KMS-11 (cell line): ENCODE data around the gene SMC1A.
A peak's percentile ranks its signal among the peaks of the same experiment; 100 is the strongest.
"Not testable (repeated sequence)": the region's sequence is repeated elsewhere in the genome, so short reads cannot be mapped to it uniquely, and the experiment has no call there.

ENCODE experiments used
- H2AFZ ChIP-seq: fragments of 200-600 bp; sonication (generic); 2 replicates; pipeline ENCODE4 v1.6.1; 2016; ENCODE audit warnings: antibody characterized with exemption, mixed run types, low read depth
- H3K27ac ChIP-seq: fragments of 200-600 bp; sonication (generic); 2 replicates; pipeline ENCODE4 v1.6.1; 2016; ENCODE audit warnings: mild to moderate bottlenecking, mixed run types
- H3K27me3 ChIP-seq: fragments of 200-600 bp; sonication (generic); 2 replicates; pipeline ENCODE4 v1.6.1; 2017; ENCODE audit warnings: mild to moderate bottlenecking, low read depth, mixed run types, moderate library complexity; ENCODE audit not compliant: insufficient read depth
- H3K36me3 ChIP-seq: fragments of 200-600 bp; sonication (generic); 2 replicates; pipeline ENCODE4 v1.6.1; 2017; ENCODE audit warnings: mild to moderate bottlenecking, mixed run types; ENCODE audit not compliant: insufficient read depth
- H3K4me1 ChIP-seq: fragments of 200-600 bp; sonication (generic); 2 replicates; pipeline ENCODE4 v1.6.1; 2016; ENCODE audit warnings: mild to moderate bottlenecking, low read depth, mixed run types; ENCODE audit not compliant: poor library complexity, severe bottlenecking
- H3K4me2 ChIP-seq: fragments of 200-600 bp; sonication (generic); 2 replicates; pipeline ENCODE4 v1.7.0; 2016; ENCODE audit warnings: mild to moderate bottlenecking, mixed run types
- H3K4me3 ChIP-seq: fragments of 200-600 bp; sonication (generic); IDR thresholded peaks from 2 replicates; pipeline ENCODE4 v1.6.1; 2017; ENCODE audit warnings: low read depth, low read length, mixed read lengths; ENCODE audit not compliant: insufficient read depth
- H3K79me2 ChIP-seq: fragments of 200-600 bp; sonication (generic); 2 replicates; pipeline ENCODE4 v1.6.1; 2016; ENCODE audit warnings: low read depth, mixed run types; ENCODE audit not compliant: insufficient read depth
- H3K9ac ChIP-seq: fragments of 200-600 bp; sonication (generic); 2 replicates; pipeline ENCODE4 v1.6.1; 2016; ENCODE audit warnings: mild to moderate bottlenecking, mixed run types
- H4K20me1 ChIP-seq: fragments of 200-600 bp; sonication (generic); 2 replicates; pipeline ENCODE4 v1.6.1; 2016; ENCODE audit warnings: mild to moderate bottlenecking, mixed run types; ENCODE audit not compliant: insufficient read depth
- TF ChIP-seq, protein P1 (sequence below): fragments of 200-600 bp; sonication (generic); conservative IDR thresholded peaks from 2 replicates; pipeline ENCODE4 v1.6.1; 2017; ENCODE audit warnings: low read depth, mild to moderate bottlenecking, antibody characterized with exemption, low read length, moderate library complexity, mixed read lengths

The SMC1A gene

GRCh38 chrX:53421125-53421524 is 1.3 kb downstream of the SMC1A start:
- H3K36me3 ChIP-seq = no peaks in the 10 kb centered on the region
- H2AFZ ChIP-seq = no peak overlapping the region
- no peak overlapping the region for H3K4me3 ChIP-seq
- H3K27me3 ChIP-seq = no peaks in the 10 kb centered on the region
- TF ChIP-seq, protein P1, sequence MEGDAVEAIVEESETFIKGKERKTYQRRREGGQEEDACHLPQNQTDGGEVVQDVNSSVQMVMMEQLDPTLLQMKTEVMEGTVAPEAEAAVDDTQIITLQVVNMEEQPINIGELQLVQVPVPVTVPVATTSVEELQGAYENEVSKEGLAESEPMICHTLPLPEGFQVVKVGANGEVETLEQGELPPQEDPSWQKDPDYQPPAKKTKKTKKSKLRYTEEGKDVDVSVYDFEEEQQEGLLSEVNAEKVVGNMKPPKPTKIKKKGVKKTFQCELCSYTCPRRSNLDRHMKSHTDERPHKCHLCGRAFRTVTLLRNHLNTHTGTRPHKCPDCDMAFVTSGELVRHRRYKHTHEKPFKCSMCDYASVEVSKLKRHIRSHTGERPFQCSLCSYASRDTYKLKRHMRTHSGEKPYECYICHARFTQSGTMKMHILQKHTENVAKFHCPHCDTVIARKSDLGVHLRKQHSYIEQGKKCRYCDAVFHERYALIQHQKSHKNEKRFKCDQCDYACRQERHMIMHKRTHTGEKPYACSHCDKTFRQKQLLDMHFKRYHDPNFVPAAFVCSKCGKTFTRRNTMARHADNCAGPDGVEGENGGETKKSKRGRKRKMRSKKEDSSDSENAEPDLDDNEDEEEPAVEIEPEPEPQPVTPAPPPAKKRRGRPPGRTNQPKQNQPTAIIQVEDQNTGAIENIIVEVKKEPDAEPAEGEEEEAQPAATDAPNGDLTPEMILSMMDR = no peak
- peak overlapping the region; percentile 95; the same call in 1 of the 2 replicates for H3K27ac ChIP-seq
- 0 out of 2 replicates have a peak, but pooled peaks cover 14% of the 10 kb centered on the region for H4K20me1 ChIP-seq
- peaks cover 60% of the 10 kb centered on the region for H3K79me2 ChIP-seq
- peaks cover 18% of the 10 kb centered on the region for H3K4me1 ChIP-seq
- peak overlapping the region; percentile 97; the same call in 1 of the 2 replicates for H3K9ac ChIP-seq
- peak overlapping the region; percentile 88 for H3K4me2 ChIP-seq

DNA sequence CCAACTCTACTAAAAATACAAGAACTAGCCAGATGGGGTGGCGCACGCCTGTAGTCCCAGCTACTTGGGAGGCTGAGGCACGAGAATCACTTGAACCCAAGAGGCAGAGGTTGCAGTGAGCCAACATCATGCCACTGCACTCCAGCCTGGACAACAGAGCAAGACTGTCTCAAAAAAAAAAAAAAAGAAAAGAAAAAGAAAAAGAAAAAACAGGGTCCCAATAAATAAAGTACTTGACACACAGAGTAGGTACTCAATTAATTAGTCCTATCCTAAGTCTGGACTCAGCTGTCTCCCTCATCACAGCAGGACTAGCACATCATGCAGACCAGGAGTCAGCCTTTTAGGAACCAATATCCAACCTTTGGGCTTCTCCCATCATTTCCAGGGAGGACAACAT is 2.1 kb downstream of the SMC1A start:
- H3K36me3 ChIP-seq, H3K27me3 ChIP-seq, H3K4me3 ChIP-seq, H2AFZ ChIP-seq, H3K9ac ChIP-seq, H3K27ac ChIP-seq: not testable (repeated sequence)
- Histone ChIP-seq H4K20me1 (0 out of 2 replicates have a peak, but pooled peaks cover 14% of the 10 kb centered on the region), H3K4me1 (peaks cover 18% of the 10 kb centered on the region), H3K79me2 (peaks cover 60% of the 10 kb centered on the region), H3K4me2 (peak overlapping the region; percentile 88)

- Histone ChIP-seq H3K4me2 (no peak overlapping the region), H2AFZ (no peak overlapping the region), H3K27me3 (no peaks in the 10 kb centered on the region), H3K79me2 (peaks cover 18% of the 10 kb centered on the region; the same call in 1 of the 2 replicates), H3K4me1 (no peaks in the 10 kb centered on the region), H3K27ac (no peak overlapping the region), H3K4me3 (no peak overlapping the region), H3K9ac (no peak overlapping the region), H4K20me1 (no peaks in the 10 kb centered on the region), H3K36me3 (no peaks in the 10 kb centered on the region)
- TF ChIP-seq, protein P1 = no peak
Measured at GRCh38 chrX:53412446-53412845, 10.0 kb downstream of the SMC1A start.

DNA sequence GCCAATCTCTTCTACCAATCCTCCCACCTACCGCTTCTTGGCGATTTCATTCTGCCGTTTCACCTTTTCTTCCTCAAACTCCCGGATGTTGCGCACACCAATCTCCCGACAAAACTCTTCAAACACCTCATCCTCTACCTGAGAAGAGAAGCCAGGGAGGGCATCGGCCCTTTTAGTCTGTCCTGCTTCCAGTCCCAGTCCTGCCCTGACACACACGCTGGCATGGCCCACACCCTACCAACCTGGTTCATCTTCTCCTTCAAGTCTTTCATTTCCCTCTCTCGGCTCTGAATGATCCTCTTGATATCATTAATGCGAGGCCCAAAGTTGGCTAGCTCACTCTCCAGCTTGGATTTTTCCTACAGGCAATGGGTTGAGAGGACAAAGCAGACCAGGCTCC is 18.9 kb downstream of the SMC1A start:
- no peaks in the 10 kb centered on the region for H3K79me2 ChIP-seq
- H3K27me3 ChIP-seq = no peaks in the 10 kb centered on the region
- no peak overlapping the region for H3K27ac ChIP-seq
- no peaks in the 10 kb centered on the region for H3K4me1 ChIP-seq
- H4K20me1 ChIP-seq = no peaks in the 10 kb centered on the region
- H3K4me3 ChIP-seq = no peak overlapping the region
- H3K9ac ChIP-seq = no peak overlapping the region
- no peak overlapping the region for H2AFZ ChIP-seq
- TF ChIP-seq, protein P1 = no peak
- no peaks in the 10 kb centered on the region for H3K36me3 ChIP-seq
- H3K4me2 ChIP-seq = no peak overlapping the region

- Histone ChIP-seq H3K4me3 (no peak overlapping the region), H3K4me2 (no peak overlapping the region), H2AFZ (no peak overlapping the region), H3K27me3 (no peaks in the 10 kb centered on the region), H4K20me1 (no peaks in the 10 kb centered on the region), H3K4me1 (no peaks in the 10 kb centered on the region), H3K27ac (no peak overlapping the region), H3K36me3 (no peaks in the 10 kb centered on the region), H3K9ac (no peak overlapping the region), H3K79me2 (no peaks in the 10 kb centered on the region)
- TF ChIP-seq, protein P1 = no peak
Measured at GRCh38 chrX:53398216-53398615, 24.2 kb downstream of the SMC1A start.
